HCT116 (cell line): ENCODE measurements around the gene MAP1LC3B2. TPM values are rescaled to one million over a fixed set of nuclear protein-coding genes. Genes with fewer than 3 reads are reported as not detected.

Experiments
- ATAC-seq: fragments of 200-7000 bp; cut with Tn5 transposase; 2 replicates; pipeline ENCODE4 v1.9.1; 2020; ENCODE audit warnings: mild to moderate bottlenecking, moderate library complexity
- BruUV-seq: library from RNA; stranded (reverse); fragments of 400-500 nt; replicated peaks from 2 replicates; lab custom pipeline; 2021; lab: Mats Ljungman, UMichigan
- CTCF ChIA-PET: fragments of 300-600 bp; sonication (Branson Sonifier 250); formaldehyde crosslinking; loops from one replicate; lab custom pipeline; 2021; ENCODE audit warnings: antibody characterized with exemption; lab: Charles Lee
- POLR2A ChIA-PET: fragments of 300-600, 350-600 bp; sonication (Branson Sonifier 250); formaldehyde crosslinking; loops from one replicate; lab custom pipeline; 2021; ENCODE audit warnings: antibody characterized with exemption; lab: Charles Lee
- RAD21 ChIA-PET, 2 experiments: fragments of 300-600 bp; sonication (Branson Sonifier 250); formaldehyde crosslinking; loops; one replicate each; lab custom pipeline; 2023; ENCODE audit warnings: low total read pairs in 2 of 2; ENCODE audit not compliant: uncharacterized antibody in 2 of 2, unreplicated experiment in 2 of 2, low non-redundant PET in 1 of 2; lab: Charles Lee
- DNase-seq: peaks from one replicate; pipeline ENCODE4 v3.0.0-alpha.2; 2010; ENCODE audit warnings: low read depth, low spot score
- H2AFZ ChIP-seq: fragments of 200-600 bp; shearing (Covaris generic), sonication (generic); 2 replicates; pipeline ENCODE4 v1.6.1; 2017; ENCODE audit warnings: low read depth, mixed run types, mixed read lengths, antibody characterized with exemption, low read length; ENCODE audit not compliant: poor library complexity, severe bottlenecking
- H3K27ac ChIP-seq: 2 replicates; pipeline ENCODE4 v1.5.1; 2012; ENCODE audit warnings: low read depth, low read length
- H3K27me3 ChIP-seq: fragments of 200-600 bp; sonication (generic); 2 replicates; pipeline ENCODE4 v1.6.1; 2016; ENCODE audit warnings: mixed run types, low read length, mixed read lengths; ENCODE audit not compliant: insufficient read depth
- H3K36me3 ChIP-seq, 2 experiments: fragments of 200-500 bp in 1 of 2; fragments of 200-600 bp in 1 of 2; sonication (Bioruptor generic) in 1 of 2; sonication (generic) in 1 of 2; 2 replicates each; pipeline versions ENCODE4 v1.5.1 to v1.6.1; 2014 to 2016; ENCODE audit warnings: low read length in 2 of 2, inconsistent platforms in 1 of 2, mixed read lengths in 1 of 2, mixed run types in 1 of 2; ENCODE audit not compliant: insufficient read depth in 2 of 2, control insufficient read depth in 1 of 2
- H3K4me1 ChIP-seq, 2 experiments: fragments of 200-600 bp in 1 of 2; sonication (generic) in 1 of 2; 2 replicates each; pipeline versions ENCODE4 v1.5.1 to v1.6.1; 2012 to 2017; ENCODE audit warnings: low read length in 2 of 2, inconsistent platforms in 1 of 2, mild to moderate bottlenecking in 1 of 2, mixed read lengths in 1 of 2, mixed run types in 1 of 2, moderate library complexity in 1 of 2; ENCODE audit not compliant: insufficient read depth in 2 of 2, control insufficient read depth in 1 of 2
- H3K4me2 ChIP-seq: fragments of 200-600 bp; sonication (generic); 2 replicates; pipeline ENCODE4 v1.6.1; 2017; ENCODE audit warnings: mixed run types, low read length, mixed read lengths
- H3K4me3 ChIP-seq, 2 experiments: fragments of 200-600 bp in 1 of 2; sonication (generic) in 1 of 2; replicated peaks in 1 of 2; 2 replicates each; pipeline ENCODE4 v1.5.1; 2011 to 2016; ENCODE audit warnings: low read length in 2 of 2, control low read depth in 1 of 2, low read depth in 1 of 2, mild to moderate bottlenecking in 1 of 2, mixed read lengths in 1 of 2, mixed run types in 1 of 2
- H3K79me2 ChIP-seq: fragments of 200-600 bp; sonication (generic); 2 replicates; pipeline ENCODE4 v1.6.1; 2017; ENCODE audit warnings: mild to moderate bottlenecking, mixed run types, low read length, moderate library complexity, mixed read lengths; ENCODE audit not compliant: insufficient read depth
- H3K9ac ChIP-seq: fragments of 200-600 bp; sonication (generic); 2 replicates; pipeline ENCODE4 v1.6.1; 2016; ENCODE audit warnings: low read length, mixed read lengths
- H3K9me2 ChIP-seq: fragments of 200-600 bp; sonication (generic), shearing (Covaris generic); 2 replicates; pipeline ENCODE4 v1.6.1; 2017; ENCODE audit warnings: mixed run types, mild to moderate bottlenecking, moderate library complexity; ENCODE audit not compliant: insufficient read depth
- H3K9me3 ChIP-seq, 2 experiments: fragments of 200-500 bp in 1 of 2; fragments of 200-600 bp in 1 of 2; sonication (Bioruptor generic) in 1 of 2; sonication (generic) in 1 of 2; 2 replicates each; pipeline ENCODE4 v1.6.1; 2014 to 2017; ENCODE audit warnings: low read length in 2 of 2, mixed read lengths in 2 of 2, inconsistent platforms in 1 of 2, low read depth in 1 of 2, mild to moderate bottlenecking in 1 of 2, mixed run types in 1 of 2, moderate library complexity in 1 of 2; ENCODE audit not compliant: control insufficient read depth in 1 of 2, insufficient read depth in 1 of 2
- H4K20me1 ChIP-seq: fragments of 200-600 bp; sonication (generic), shearing (Covaris generic); 2 replicates; pipeline ENCODE4 v1.6.1; 2017; ENCODE audit warnings: mixed run types, mild to moderate bottlenecking, moderate library complexity; ENCODE audit not compliant: insufficient read depth
- CEBPB ChIP-seq: IDR thresholded peaks from 2 replicates; pipeline ENCODE4 v1.6.1; 2012; ENCODE audit warnings: low read depth
- ELF1 ChIP-seq: IDR thresholded peaks from 2 replicates; pipeline ENCODE4 v1.6.1; 2012; ENCODE audit warnings: low read depth, borderline replicate concordance
- EZH2 ChIP-seq: fragments of 200-600 bp; sonication (generic); IDR thresholded peaks from 2 replicates; pipeline ENCODE4 v1.6.1; 2017; ENCODE audit warnings: antibody characterized with exemption, mixed run types
- JUND ChIP-seq: IDR thresholded peaks from 2 replicates; pipeline ENCODE4 v1.6.1; 2012
- RAD21 ChIP-seq: IDR thresholded peaks from 2 replicates; pipeline ENCODE4 v1.6.1; 2012; ENCODE audit warnings: low read depth, mild to moderate bottlenecking
- SRF ChIP-seq: IDR thresholded peaks from 2 replicates; pipeline ENCODE4 v1.6.1; 2012; ENCODE audit warnings: low read depth
- TCF7L2 ChIP-seq: IDR thresholded peaks from 2 replicates; pipeline ENCODE4 v1.7.0; 2011; ENCODE audit warnings: borderline replicate concordance, inconsistent platforms; ENCODE audit not compliant: insufficient read depth, insufficient read length; ENCODE audit errors: extremely low read depth
- intact Hi-C: fragments of 100-400 bp; cut with micrococcal nuclease; formaldehyde crosslinking; loops from 2 replicates; pipeline ENCODE4 v1.10.0; 2022
- total RNA-seq: library from RNA; stranded (reverse); gene quantifications from one replicate; pipeline ENCODE4 v1.2.1, GENCODE V29; 2021; ENCODE audit not compliant: unreplicated experiment
- TF ChIP-seq, protein P1 (sequence below): IDR thresholded peaks from 2 replicates; pipeline ENCODE4 v1.6.1; 2012

Gene MAP1LC3B2
- total RNA-seq, 1 experiment from 2014 or later: 4.7 TPM

DNA sequence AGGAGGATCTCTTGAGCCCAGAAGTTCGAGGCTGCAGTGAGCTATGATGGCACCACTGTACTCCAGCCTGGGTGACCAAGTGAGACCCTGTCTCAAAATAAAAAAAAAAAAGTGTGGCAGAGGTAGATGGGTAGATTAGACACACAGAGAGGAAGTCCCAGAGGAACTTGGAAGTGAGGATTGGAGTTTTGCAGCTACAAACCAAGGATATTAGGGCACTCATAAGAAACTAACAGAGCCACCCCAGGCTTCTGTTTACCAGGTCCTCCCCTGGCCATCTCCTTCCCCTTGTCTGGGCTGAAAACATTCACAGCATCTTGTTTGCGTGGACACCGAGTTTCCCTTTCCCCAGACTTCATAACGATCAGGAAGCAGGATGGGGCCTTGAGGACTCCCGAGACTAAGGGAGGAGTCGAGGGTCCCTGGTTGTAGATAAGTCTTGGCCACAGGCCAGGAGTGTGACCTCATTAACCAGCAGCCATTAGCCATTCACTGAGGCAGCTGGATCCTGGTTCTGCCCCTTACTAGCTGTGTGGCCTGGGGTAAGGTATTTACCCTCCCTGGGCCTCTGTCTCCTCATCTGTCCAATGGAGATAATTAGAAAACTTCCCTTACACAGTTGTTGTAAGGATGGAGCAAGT, 2.1 kb downstream of the MAP1LC3B2 start:
- Histone ChIP-seq H3K27me3 (no peaks in the 10 kb centered on the region), H4K20me1 (no peaks in the 10 kb centered on the region), H3K79me2 (no peaks in the 10 kb centered on the region), H3K4me2 (no peak overlapping the region), H3K27ac (no peak overlapping the region), H3K9me2 (no peaks in the 10 kb centered on the region), H3K9me3 (peaks cover 7 to 15% of the 10 kb centered on the region in 2 experiments; a peak in 2 of 4 replicates), H3K9ac (no peak overlapping the region), H3K36me3 (no peaks in the 10 kb centered on the region), H2AFZ (no peak overlapping the region), H3K4me3 (no peak overlapping the region), H3K4me1 (peaks cover 20 to 31% of the 10 kb centered on the region in 2 experiments)
- ChIA-PET RAD21 (no interaction called here), CTCF (no interaction called here), POLR2A (no interaction called here)
- ATAC-seq: no peak
- intact Hi-C loops: no loop called here
- no TSS peak for BruUV-seq
- DNase-seq: no peak
- TF ChIP-seq RAD21: no peak
- no peak for TF ChIP-seq CEBPB
- no peak for TF ChIP-seq SRF
- no peak for TF ChIP-seq TCF7L2
- no peak for TF ChIP-seq JUND
- TF ChIP-seq EZH2: no peak

DNA sequence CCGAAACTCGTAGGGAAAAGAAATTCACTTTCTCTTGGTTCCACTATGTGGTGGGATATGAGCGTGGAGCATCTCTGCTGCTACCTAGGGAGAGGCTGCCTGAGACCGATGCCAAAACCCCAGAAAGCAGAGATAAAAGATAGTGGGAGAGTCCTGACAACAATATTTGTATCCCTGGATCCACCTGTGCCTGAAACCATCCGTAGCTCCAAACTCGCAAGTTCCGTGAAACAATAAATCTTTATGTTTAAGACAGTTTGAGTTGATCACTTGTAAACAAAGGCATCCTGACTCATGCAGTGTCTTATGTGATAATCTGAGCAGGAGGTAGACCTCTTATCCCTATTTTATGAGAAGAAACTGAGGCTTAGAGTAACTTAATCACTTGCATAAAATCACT, 2.9 kb downstream of the MAP1LC3B2 start:
- BruUV-seq: no TSS peak
- H3K9me3 ChIP-seq: peaks cover 7 to 15% of the 10 kb centered on the region in 2 experiments; a peak in 2 of 4 replicates
- ATAC-seq (no peak), DNase-seq (no peak)
- H2AFZ ChIP-seq: no peak overlapping the region
- ChIA-PET CTCF (no interaction called here), POLR2A (no interaction called here), RAD21 (no interaction called here)
- H3K36me3 ChIP-seq: no peaks in the 10 kb centered on the region
- H3K4me3 ChIP-seq: no peak overlapping the region
- no peaks in the 10 kb centered on the region for H3K79me2 ChIP-seq
- H3K27ac ChIP-seq: no peak overlapping the region
- no peak overlapping the region for H3K4me2 ChIP-seq
- H4K20me1 ChIP-seq: no peaks in the 10 kb centered on the region
- no peak overlapping the region for H3K9ac ChIP-seq
- TF ChIP-seq ELF1: no peak
- TF ChIP-seq, protein P1, sequence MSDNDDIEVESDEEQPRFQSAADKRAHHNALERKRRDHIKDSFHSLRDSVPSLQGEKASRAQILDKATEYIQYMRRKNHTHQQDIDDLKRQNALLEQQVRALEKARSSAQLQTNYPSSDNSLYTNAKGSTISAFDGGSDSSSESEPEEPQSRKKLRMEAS: no peak
- intact Hi-C loops: no loop called here
- no peaks in the 10 kb centered on the region for H3K27me3 ChIP-seq
- peaks cover 19 to 28% of the 10 kb centered on the region in 2 experiments for H3K4me1 ChIP-seq
- H3K9me2 ChIP-seq: no peaks in the 10 kb centered on the region
